ENCODE results near the gene PADI2. TPM values are rescaled to one million over a fixed set of nuclear protein-coding genes. Genes with fewer than 3 reads are reported as not detected.

Gene PADI2
- total RNA-seq, 2 donors from 2014 or later = 0.52 to 0.63 TPM

DNA sequence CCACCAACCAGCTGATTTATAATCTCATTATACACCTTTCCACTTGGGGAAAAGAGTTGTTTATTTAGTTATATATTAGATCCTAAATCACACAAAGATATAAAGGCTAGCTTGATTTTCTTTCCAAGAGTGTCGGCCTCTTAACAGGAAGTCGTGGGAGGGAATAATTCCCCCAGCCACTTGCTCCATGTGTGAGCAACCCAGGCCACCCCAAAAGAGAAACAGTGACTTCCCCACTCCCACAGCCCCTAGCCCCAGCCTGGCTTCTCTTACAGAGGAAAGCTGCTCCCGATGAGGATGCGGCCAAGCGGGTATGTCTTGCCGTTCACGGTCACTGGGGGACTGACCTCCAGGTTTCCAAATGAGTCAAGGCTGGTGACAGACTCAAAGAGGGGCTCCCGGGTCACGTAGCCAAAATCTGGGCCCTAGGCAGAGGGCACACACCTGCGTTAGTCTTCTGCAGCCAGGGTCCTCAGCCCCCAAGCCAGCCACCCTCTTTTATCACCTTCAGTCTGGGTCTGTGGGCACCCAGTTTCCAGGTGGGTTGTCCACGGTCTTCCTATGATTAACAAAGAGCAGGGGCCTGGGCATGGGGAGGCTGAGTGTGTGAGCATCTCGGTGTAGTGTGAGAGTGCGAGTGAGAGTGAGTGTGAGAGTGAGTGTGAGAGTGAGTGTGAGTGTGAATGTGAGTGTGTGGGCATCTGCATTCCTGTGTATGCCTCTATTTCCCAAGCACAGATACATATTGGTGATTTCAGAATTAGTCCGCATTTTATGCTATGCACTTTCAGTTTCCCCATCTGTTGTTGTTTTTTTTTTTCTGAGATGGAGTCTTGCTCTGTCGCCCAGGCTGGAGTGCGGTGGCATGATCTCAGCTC is 40.0 kb downstream of the PADI2 start:
- no peaks in the 10 kb centered on the region for H3K36me3 ChIP-seq
- DNase-seq (ENCODE audit: low spot score) = no peak
- TF ChIP-seq, protein P1, sequence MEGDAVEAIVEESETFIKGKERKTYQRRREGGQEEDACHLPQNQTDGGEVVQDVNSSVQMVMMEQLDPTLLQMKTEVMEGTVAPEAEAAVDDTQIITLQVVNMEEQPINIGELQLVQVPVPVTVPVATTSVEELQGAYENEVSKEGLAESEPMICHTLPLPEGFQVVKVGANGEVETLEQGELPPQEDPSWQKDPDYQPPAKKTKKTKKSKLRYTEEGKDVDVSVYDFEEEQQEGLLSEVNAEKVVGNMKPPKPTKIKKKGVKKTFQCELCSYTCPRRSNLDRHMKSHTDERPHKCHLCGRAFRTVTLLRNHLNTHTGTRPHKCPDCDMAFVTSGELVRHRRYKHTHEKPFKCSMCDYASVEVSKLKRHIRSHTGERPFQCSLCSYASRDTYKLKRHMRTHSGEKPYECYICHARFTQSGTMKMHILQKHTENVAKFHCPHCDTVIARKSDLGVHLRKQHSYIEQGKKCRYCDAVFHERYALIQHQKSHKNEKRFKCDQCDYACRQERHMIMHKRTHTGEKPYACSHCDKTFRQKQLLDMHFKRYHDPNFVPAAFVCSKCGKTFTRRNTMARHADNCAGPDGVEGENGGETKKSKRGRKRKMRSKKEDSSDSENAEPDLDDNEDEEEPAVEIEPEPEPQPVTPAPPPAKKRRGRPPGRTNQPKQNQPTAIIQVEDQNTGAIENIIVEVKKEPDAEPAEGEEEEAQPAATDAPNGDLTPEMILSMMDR (IDR thresholded peaks at IDR 0.05) = no peak
- H3K4me3 ChIP-seq = no peak overlapping the region
- no peaks in the 10 kb centered on the region for H3K4me1 ChIP-seq
- H3K27ac ChIP-seq = no peak overlapping the region
- H3K27me3 ChIP-seq = no peaks in the 10 kb centered on the region
- H3K9me3 ChIP-seq = no peaks in the 10 kb centered on the region

DNA sequence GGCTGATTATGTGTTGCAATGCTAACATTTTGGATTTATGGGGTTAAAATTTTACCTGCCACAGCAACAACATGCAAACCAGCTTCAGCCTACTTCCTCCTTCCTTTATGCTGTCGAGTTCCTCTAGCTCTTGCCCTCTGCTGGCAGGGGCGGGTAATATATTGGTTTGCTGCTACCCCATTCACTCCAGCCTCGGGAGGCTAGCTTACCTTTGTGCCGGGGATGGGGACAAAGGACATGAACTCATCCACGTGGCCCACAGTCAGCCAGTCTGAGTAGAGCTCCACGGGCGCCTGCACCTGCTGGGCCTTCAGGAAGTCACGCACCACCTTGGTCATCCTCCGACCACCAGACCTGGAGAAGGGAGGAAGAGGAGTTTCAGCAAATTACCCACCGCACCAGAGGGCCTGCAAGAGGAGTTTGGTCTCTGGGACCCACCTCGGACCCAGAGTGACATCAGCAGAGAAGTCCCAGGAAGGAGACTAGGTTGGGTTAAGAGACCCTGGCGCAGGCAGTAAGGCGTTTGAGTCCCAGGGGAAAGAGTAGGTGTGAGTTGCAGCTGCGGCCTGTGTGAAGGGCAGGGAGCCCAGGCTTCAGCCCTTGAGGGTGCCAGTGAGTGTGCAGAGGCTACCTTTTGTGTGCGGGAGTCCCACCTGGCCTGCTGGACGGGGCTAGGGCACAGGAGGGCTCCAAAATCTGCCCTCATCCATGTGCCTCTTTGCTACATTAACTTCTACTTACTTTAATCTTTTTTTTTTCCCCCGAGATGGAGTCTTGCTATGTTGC is 43.6 kb downstream of the PADI2 start:
- DNase-seq (ENCODE audit: low spot score) = no peak
- H3K27me3 ChIP-seq = no peaks in the 10 kb centered on the region
- H3K4me1 ChIP-seq = no peaks in the 10 kb centered on the region
- H3K4me3 ChIP-seq = no peak overlapping the region
- H3K27ac ChIP-seq = no peak overlapping the region
- H3K36me3 ChIP-seq = no peaks in the 10 kb centered on the region
- TF ChIP-seq, protein P1 (IDR thresholded peaks at IDR 0.05) = no peak
- no peaks in the 10 kb centered on the region for H3K9me3 ChIP-seq

- no peaks in the 10 kb centered on the region for H3K4me1 ChIP-seq
- no peak overlapping the region for H3K27ac ChIP-seq
- TF ChIP-seq, protein P1 (IDR thresholded peaks at IDR 0.05) = no peak
- no peaks in the 10 kb centered on the region for H3K9me3 ChIP-seq
- H3K4me3 ChIP-seq = no peak overlapping the region
- H3K27me3 ChIP-seq = no peaks in the 10 kb centered on the region
- no peak for DNase-seq (ENCODE audit: low spot score)
- H3K36me3 ChIP-seq = no peaks in the 10 kb centered on the region
Measured at GRCh38 chr1:17071794-17072193, 47.5 kb downstream of the PADI2 start.

DNA sequence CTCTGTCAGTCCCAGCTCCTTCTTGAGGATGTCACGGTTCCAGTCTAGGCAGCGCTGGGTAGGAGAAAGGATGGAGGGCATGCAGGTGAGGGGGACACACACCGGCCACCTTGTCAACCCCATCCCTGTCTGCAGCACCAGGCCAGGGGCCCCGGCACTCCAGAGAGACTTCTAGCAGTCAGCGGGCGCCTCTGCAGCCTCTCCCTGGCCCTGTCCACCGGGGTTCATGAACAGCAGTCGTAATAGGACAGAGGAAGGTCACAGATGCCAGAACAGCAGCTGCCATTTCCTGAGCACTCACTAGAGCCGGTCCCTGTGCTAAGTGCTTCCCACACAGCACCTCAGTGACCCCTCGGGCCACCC is 49.1 kb downstream of the PADI2 start:
- no peaks in the 10 kb centered on the region for H3K4me1 ChIP-seq
- DNase-seq (ENCODE audit: low spot score) = no peak
- no peak overlapping the region for H3K4me3 ChIP-seq
- H3K27me3 ChIP-seq = no peaks in the 10 kb centered on the region
- no peak overlapping the region for H3K27ac ChIP-seq
- H3K36me3 ChIP-seq = no peaks in the 10 kb centered on the region
- peaks cover 0 to 4% of the 10 kb centered on the region in 2 donors for H3K9me3 ChIP-seq
- TF ChIP-seq, protein P1 (IDR thresholded peaks at IDR 0.05) = no peak

DNA sequence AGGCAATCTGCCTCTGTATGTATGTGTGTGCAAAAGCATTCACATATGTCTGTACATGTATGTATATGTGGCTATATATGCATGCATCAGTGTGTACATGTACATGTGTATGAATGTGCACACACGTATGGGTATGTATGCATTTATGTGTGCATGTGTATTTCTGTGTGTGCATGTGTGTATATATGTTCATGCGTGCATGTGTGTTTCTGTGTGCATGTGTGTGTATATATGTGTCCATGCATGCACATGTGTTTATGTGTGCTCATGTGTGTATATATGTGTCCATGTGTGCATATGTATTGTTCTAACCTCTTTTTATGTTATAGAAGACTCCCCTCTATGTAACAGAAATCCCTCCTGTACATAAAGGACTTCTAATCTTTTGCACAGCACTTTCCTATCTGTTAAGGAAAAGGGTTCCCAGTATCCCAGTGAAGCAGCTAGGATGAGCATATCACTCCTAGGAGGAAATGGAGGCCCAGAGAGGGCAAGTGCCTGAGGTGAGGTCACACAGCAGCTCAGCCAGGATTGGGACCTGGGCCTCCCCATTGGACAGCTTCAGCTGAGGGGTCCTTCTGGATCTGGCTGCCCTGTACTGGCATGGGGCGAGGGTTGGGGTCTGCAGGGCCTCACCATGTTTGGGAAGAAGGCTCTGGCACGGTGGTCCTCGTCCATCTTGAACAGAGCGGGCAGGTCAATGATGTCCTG is 49.6 kb downstream of the PADI2 start:
- no peaks in the 10 kb centered on the region for H3K27me3 ChIP-seq
- no peaks in the 10 kb centered on the region for H3K4me1 ChIP-seq
- peaks cover 0 to 8% of the 10 kb centered on the region in 2 donors for H3K9me3 ChIP-seq
- no peaks in the 10 kb centered on the region for H3K36me3 ChIP-seq
- TF ChIP-seq, protein P1 (IDR thresholded peaks at IDR 0.05) = no peak
- H3K27ac ChIP-seq = no peak overlapping the region
- no peak overlapping the region for H3K4me3 ChIP-seq
- DNase-seq (ENCODE audit: low spot score) = no peak
